ENCODE results near the gene SYT7.
"Not testable (repeated sequence)": the region's sequence is repeated elsewhere in the genome, so short reads cannot be mapped to it uniquely, and the experiment has no call there.

Gene SYT7

GRCh38 chr11:61472868-61473267 lies 108.0 kb downstream of the SYT7 start:
- DNase-seq, result no peak

- no peak for DNase-seq
Measured at GRCh38 chr11:61472282-61472681, 108.6 kb downstream of the SYT7 start.

DNA sequence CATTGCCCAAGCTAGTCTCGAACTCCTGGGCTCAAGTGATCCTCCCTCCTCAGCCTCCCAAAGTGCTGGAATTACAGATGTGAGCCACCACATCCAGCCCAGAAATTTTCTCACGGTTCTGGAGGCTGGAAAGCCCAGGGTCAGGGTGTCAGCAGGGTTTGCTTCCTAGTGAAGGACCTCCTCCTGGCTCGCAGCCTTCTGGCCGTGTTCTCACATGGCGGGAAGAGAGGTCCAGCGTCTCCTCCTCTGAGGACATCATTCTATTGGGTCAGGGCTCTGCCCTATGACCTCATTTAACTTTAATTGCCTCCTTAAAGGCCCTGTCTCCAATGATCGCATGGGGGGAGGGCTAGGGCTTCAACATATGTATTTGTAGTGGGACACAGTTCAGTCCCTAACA lies 112.9 kb downstream of the SYT7 start:
- no peak for DNase-seq

- DNase-seq, result not testable (repeated sequence)
Measured at GRCh38 chr11:61467602-61468001, 113.3 kb downstream of the SYT7 start.
